GM18867 (cell line): ENCODE measurements around the gene TARBP2.

Source experiments
- ATAC-seq: cut with Tn5 transposase; IDR thresholded peaks from one replicate; pipeline ENCODE4 v1.9.1; 2021; ENCODE audit warnings: mild to moderate bottlenecking, moderate library complexity; ENCODE audit not compliant: unreplicated experiment

The TARBP2 gene

DNA sequence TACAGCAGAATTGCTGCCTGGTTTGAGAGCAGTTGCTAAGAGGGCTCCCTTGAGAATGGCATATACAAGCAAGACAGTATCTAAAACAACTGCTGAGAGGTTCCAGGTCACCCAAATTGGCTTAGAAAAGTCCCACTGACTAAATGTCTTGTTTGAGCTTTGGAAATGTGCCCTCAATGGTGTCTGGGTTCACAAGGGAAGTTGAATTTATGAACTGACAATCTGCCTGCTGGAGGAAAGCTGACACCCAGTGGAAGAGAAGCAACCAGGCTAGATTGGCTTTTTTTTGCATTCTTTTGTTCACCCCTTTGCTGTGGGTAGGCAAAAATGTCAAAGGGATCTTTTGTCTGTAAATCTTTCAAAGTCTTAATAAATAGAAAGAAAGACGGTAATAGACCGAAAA lies 50.8 kb downstream of the TARBP2 start:
- no peak for ATAC-seq

DNA sequence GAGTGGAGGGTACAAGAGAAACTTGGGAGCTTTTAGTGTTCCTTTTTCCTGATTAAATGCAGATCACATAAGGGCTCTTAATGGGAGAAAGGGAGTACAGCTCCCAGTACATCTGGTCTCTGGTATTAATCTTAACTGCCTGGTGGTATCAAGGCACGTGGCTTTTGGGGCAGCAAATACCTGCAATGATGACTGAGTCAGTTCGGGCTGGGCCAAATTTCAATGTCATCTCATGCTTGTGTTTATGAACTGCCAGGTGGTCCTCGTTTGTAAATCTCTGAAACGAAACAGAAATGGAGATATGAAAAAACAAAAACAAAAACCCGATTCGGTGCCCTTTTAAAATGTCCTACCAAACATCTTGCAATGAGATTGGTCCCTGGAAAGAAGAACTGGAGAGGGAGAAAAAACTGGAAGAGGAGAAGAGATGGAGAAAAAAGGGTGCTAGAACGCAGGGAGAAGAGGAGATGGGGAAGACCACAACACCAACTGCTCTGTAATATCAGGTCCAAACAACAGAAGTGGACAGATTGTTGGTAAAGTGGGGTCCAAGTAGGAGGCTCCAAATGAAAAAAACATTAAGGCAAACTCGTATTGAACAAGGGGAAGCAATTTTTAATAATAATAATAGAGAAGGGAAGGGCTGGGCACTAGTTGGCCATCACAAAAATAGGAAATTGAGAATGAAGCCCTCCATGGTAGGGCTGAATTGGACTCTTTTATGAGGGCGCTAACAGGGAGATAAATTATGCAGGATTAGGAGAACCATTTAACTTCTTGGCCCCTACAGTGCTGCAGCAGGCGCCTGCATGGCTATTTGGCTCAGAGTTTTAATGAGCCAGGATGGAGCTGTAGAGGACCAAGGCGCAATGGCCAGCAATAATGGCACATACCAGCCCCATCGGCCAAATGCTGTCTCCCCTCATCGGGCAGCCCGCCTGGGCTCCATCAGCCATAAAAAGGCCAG lies 51.6 kb downstream of the TARBP2 start:
- no peak for ATAC-seq
